Vagina (tissue), 2 donors: Measurements from ENCODE around the gene PLAA. TPM values are rescaled to one million over a fixed set of nuclear protein-coding genes. Genes with fewer than 3 reads are reported as not detected.

Source experiments
- DNase-seq, 2 donors: peaks; one replicate each; pipeline ENCODE4 v3.0.0-alpha.2; 2017; ENCODE audit errors: extremely low spot score in 2 of 2
- H3K27ac ChIP-seq: fragments of 200-600 bp; sonication (generic); one replicate; pipeline ENCODE4 v1.5.1; 2019
- H3K27me3 ChIP-seq: fragments of 200-600 bp; sonication (generic); one replicate; pipeline ENCODE4 v1.5.1; 2019
- H3K36me3 ChIP-seq, 2 donors: fragments of 200-600 bp; sonication (generic); one replicate each; pipeline ENCODE4 v1.5.1; 2017 to 2019
- H3K4me1 ChIP-seq: fragments of 200-600 bp; sonication (generic); one replicate; pipeline ENCODE4 v1.5.1; 2019
- H3K4me3 ChIP-seq, 2 donors: fragments of 200-600 bp; sonication (generic); 1 replicate in 1 of 2; 2 replicates in 1 of 2; pipeline ENCODE4 v1.5.1; 2016 to 2019
- H3K9me3 ChIP-seq: fragments of 200-600 bp; sonication (generic); one replicate; pipeline ENCODE4 v1.5.1; 2019
- CTCF ChIP-seq, 3 experiments: fragments of 450-650 bp in 2 of 3; fragments of 200-600 bp in 1 of 3; sonication (generic) in 1 of 3; IDR thresholded peaks; one replicate each; pipeline ENCODE4 v1.5.1; 2017 to 2019; ENCODE audit warnings: antibody characterized with exemption in 3 of 3, mild to moderate bottlenecking in 2 of 3, moderate library complexity in 2 of 3
- POLR2A ChIP-seq, 2 donors: fragments of 450-650 bp; IDR thresholded peaks; one replicate each; pipeline ENCODE4 v1.6.1; 2017; ENCODE audit warnings: antibody characterized with exemption in 2 of 2, mild to moderate bottlenecking in 2 of 2, moderate library complexity in 2 of 2
- POLR2AphosphoS5 ChIP-seq, 2 donors: sonication (generic); formaldehyde crosslinking; IDR thresholded peaks; one replicate each; pipeline ENCODE4 v1.9.0; 2017; ENCODE audit warnings: antibody characterized with exemption in 2 of 2, mild to moderate bottlenecking in 2 of 2, low read depth in 1 of 2; ENCODE audit not compliant: insufficient read depth in 1 of 2
- intact Hi-C: fragments of 100-400 bp; cut with DNase I; formaldehyde crosslinking; loops from one replicate; pipeline ENCODE4 v1.15.1; 2023
- small RNA-seq: library from RNA; depleted of rRNA; stranded (forward); fragments of <200 nt; gene quantifications from one replicate; pipeline ENCODE3, GENCODE V24; 2016
- total RNA-seq: library from RNA; depleted of rRNA; stranded (reverse); fragments of >200 nt; gene quantifications from one replicate; pipeline ENCODE4 v1.2.3, GENCODE V29; 2016

PLAA gene
- total RNA-seq, 1 donor from 2014 or later = 28.5 TPM

- H3K9me3 ChIP-seq = no peaks in the 10 kb centered on the region
- no peaks in the 10 kb centered on the region for H3K27me3 ChIP-seq
- intact Hi-C loops = no loop called here
- H3K4me1 ChIP-seq = no peaks in the 10 kb centered on the region
- DNase-seq = no peak
- no peaks in the 10 kb centered on the region for H3K36me3 ChIP-seq
- TF ChIP-seq POLR2AphosphoS5 (IDR thresholded peaks at IDR 0.05; ENCODE audit: insufficient read depth in 1 of 2, low read depth in 1 of 2) = no peak
- H3K27ac ChIP-seq = no peak overlapping the region
- H3K4me3 ChIP-seq = no peak overlapping the region
Measured at GRCh38 chr9:26863074-26863473, 84.0 kb downstream of the PLAA start.

- H3K9me3 ChIP-seq = no peaks in the 10 kb centered on the region
- H3K27me3 ChIP-seq = no peaks in the 10 kb centered on the region
- H3K36me3 ChIP-seq = peaks cover 0 to 6% of the 10 kb centered on the region in 2 donors
- intact Hi-C loops = no loop called here
- DNase-seq = no peak
- H3K27ac ChIP-seq = no peak overlapping the region
- TF ChIP-seq POLR2A (IDR thresholded peaks at IDR 0.05) (no peak), POLR2AphosphoS5 (IDR thresholded peaks at IDR 0.05; ENCODE audit: insufficient read depth in 1 of 2, low read depth in 1 of 2) (no peak), CTCF (IDR thresholded peaks at IDR 0.05) (no peak)
- no peak overlapping the region for H3K4me3 ChIP-seq
- no peaks in the 10 kb centered on the region for H3K4me1 ChIP-seq
Measured at GRCh38 chr9:26856413-26857032, 90.5 kb downstream of the PLAA start.

Small RNA genes lying within 50 kb of the gene (small RNA-seq; reads per million reads assigned to genes)
- gene RN7SL100P = not detected

Other genes starting within 250 kb of the PLAA start
- 10.6 TPM for gene CAAP1, start 54.4 kb downstream of the PLAA start, total RNA-seq
- gene IFT74, start 9.2 kb upstream of the PLAA start, total RNA-seq = 16.0 TPM
- not detected for gene LRRC19, start 58.4 kb upstream of the PLAA start, total RNA-seq
- gene TEK, start 162.0 kb upstream of the PLAA start, total RNA-seq = 12.5 TPM